Caco-2 (cell line): ENCODE data around the gene PKP3. TPM values are rescaled to one million over a fixed set of nuclear protein-coding genes. Genes with fewer than 3 reads are reported as not detected.
A peak's percentile ranks its signal among the peaks of the same experiment; 100 is the strongest.

Source experiments
- BruUV-seq: library from RNA; stranded (reverse); fragments of 400-500 nt; replicated peaks from 2 replicates; lab custom pipeline; 2021; lab: Mats Ljungman, UMichigan
- CTCF ChIA-PET: fragments of 300-600 bp; sonication (Branson Sonifier 250); formaldehyde crosslinking; loops from one replicate; lab custom pipeline; 2022; ENCODE audit warnings: antibody characterized with exemption; lab: Charles Lee
- POLR2A ChIA-PET: fragments of 300-600 bp; sonication (Branson Sonifier 250); formaldehyde crosslinking; loops from one replicate; lab custom pipeline; 2022; ENCODE audit warnings: antibody characterized with exemption; lab: Charles Lee
- DNase-seq, 2 experiments: peaks; one replicate each; pipeline versions ENCODE4 v3.0.0 to v3.0.0-alpha.2; 2020 to 2022
- H3K27me3 ChIP-seq: replicated peaks from 2 replicates; pipeline ENCODE4 v1.6.0; 2011; ENCODE audit warnings: low read length; ENCODE audit not compliant: control insufficient read depth, insufficient read depth
- H3K36me3 ChIP-seq: 2 replicates; pipeline ENCODE4 v1.5.1; 2011; ENCODE audit warnings: low read length; ENCODE audit not compliant: control insufficient read depth, insufficient read depth
- H3K4me1 ChIP-seq: fragments of 250-450 bp; sonication (Bioruptor Pico); 2 replicates; pipeline ENCODE4 v1.5.1; 2020; ENCODE audit warnings: mild to moderate bottlenecking
- H3K4me3 ChIP-seq: 2 replicates; pipeline ENCODE4 v1.5.1; 2011; ENCODE audit warnings: low read depth, mild to moderate bottlenecking, control low read depth, low read length
- H3K9me3 ChIP-seq: fragments of 250-450 bp; sonication (Bioruptor Pico); 2 replicates; pipeline ENCODE4 v1.5.1; 2020; ENCODE audit warnings: mild to moderate bottlenecking, moderate library complexity
- H3K27ac Mint-ChIP-seq: one replicate; pipeline ENCODE4 v1.8.0; 2022; ENCODE audit warnings: mixed read lengths; ENCODE audit not compliant: unreplicated experiment
- H3K27me3 Mint-ChIP-seq: one replicate; pipeline ENCODE4 v1.8.0; 2022; ENCODE audit warnings: mixed read lengths; ENCODE audit not compliant: insufficient read depth, unreplicated experiment
- H3K36me3 Mint-ChIP-seq: one replicate; pipeline ENCODE4 v1.8.0; 2022; ENCODE audit warnings: mild to moderate bottlenecking, mixed read lengths; ENCODE audit not compliant: insufficient read depth, unreplicated experiment
- H3K4me1 Mint-ChIP-seq: one replicate; pipeline ENCODE4 v1.8.0; 2022; ENCODE audit warnings: low read depth, mixed read lengths; ENCODE audit not compliant: unreplicated experiment
- H3K4me3 Mint-ChIP-seq: one replicate; pipeline ENCODE4 v1.8.0; 2022; ENCODE audit warnings: mild to moderate bottlenecking, moderate library complexity, mixed read lengths; ENCODE audit not compliant: unreplicated experiment
- H3K9me3 Mint-ChIP-seq: one replicate; pipeline ENCODE4 v1.8.0; 2022; ENCODE audit warnings: mixed read lengths; ENCODE audit not compliant: unreplicated experiment
- intact Hi-C: fragments of 100-400 bp; cut with micrococcal nuclease; formaldehyde crosslinking; loops from one replicate; pipeline ENCODE4 v1.10.0; 2022; ENCODE audit not compliant: unreplicated experiment
- total RNA-seq: library from RNA; stranded (reverse); gene quantifications from 2 replicates; pipeline ENCODE4 v1.2.3, GENCODE V29; 2022
- TF ChIP-seq, protein P1 (sequence below), 2 experiments: fragments of 200-600 bp in 1 of 2; IDR thresholded peaks; 1 replicate in 1 of 2; 2 replicates in 1 of 2; pipeline versions ENCODE4 v1.5.1 to v1.8.0; 2011 to 2022; ENCODE audit warnings: antibody characterized with exemption in 1 of 2, control low read depth in 1 of 2, inconsistent platforms in 1 of 2, low read depth in 1 of 2, low read length in 1 of 2, mild to moderate bottlenecking in 1 of 2, moderate library complexity in 1 of 2; ENCODE audit not compliant: insufficient read depth in 1 of 2, severe bottlenecking in 1 of 2, unreplicated experiment in 1 of 2

Gene PKP3
- total RNA-seq, 1 experiment from 2014 or later, result 149 TPM

DNA sequence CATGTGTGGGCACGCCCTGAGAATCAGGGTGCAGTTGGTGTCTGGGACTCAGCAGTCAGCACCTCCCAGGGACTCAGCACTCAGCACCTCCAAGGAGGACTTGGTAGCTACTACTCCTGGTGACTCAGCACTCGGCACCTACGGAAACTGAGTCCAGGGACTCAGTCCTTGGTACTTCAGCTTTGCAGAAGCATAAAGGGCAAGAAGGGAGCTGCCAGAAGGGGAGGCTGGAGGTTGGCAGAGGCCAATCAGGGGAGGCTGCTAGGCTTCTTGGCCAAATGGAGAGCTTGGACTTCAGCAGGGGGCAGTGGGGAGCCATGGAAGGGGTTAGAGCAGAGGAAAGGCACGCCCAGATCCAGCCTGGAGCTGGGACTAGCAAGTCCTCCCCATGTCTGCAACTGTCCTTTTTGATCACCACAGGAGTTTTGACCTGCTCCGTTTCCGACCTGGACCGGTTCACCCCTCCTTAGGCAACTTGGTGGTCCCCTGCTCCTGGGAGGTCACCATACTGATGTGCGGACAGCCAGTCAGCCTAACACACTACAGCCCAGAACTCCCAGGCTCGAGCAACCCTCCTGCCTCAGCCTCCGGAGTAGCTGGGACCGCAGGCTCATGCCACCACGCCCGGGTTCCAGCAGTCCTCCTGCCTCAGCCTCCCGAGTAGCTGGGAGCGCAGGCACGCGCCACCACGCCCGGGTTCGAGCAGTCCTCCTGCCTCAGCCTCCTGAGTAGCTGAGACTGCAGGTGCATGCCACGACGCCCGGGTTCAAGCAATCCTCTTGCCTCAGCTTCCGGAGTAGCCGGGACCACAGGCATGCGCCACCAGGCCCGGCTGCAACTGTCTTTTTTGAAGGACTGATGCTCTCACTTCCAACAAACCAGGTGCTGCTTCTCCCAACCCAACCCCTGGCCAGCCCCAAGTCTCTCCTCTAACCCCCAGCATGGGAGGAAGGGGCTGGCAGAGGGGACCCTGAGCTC, 46.3 kb downstream of the PKP3 start:
- H3K27me3 Mint-ChIP-seq, result no peaks in the 10 kb centered on the region
- peak overlapping the region; percentile 67 for H3K4me3 Mint-ChIP-seq
- TF ChIP-seq, protein P1, sequence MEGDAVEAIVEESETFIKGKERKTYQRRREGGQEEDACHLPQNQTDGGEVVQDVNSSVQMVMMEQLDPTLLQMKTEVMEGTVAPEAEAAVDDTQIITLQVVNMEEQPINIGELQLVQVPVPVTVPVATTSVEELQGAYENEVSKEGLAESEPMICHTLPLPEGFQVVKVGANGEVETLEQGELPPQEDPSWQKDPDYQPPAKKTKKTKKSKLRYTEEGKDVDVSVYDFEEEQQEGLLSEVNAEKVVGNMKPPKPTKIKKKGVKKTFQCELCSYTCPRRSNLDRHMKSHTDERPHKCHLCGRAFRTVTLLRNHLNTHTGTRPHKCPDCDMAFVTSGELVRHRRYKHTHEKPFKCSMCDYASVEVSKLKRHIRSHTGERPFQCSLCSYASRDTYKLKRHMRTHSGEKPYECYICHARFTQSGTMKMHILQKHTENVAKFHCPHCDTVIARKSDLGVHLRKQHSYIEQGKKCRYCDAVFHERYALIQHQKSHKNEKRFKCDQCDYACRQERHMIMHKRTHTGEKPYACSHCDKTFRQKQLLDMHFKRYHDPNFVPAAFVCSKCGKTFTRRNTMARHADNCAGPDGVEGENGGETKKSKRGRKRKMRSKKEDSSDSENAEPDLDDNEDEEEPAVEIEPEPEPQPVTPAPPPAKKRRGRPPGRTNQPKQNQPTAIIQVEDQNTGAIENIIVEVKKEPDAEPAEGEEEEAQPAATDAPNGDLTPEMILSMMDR (IDR thresholded peaks at IDR 0.05; ENCODE audit: insufficient read depth in 1 of 2, low read depth in 1 of 2, low read length in 1 of 2, severe bottlenecking in 1 of 2, unreplicated experiment in 1 of 2), result peak in 1 of 2 experiments; percentile 5
- Histone ChIP-seq H3K27me3 (no peaks in the 10 kb centered on the region), H3K4me3 (peak overlapping the region; percentile 74), H3K4me1 (peaks cover 18% of the 10 kb centered on the region), H3K36me3 (peaks cover 4% of the 10 kb centered on the region), H3K9me3 (peaks cover 11% of the 10 kb centered on the region)
- TSS peak; percentile 39 for BruUV-seq
- ChIA-PET POLR2A (no interaction called here), CTCF (interaction anchor here (0.7 to 2.4 kb wide), 2 partner anchors 8 to 24 kb away, joined by 3 to 6 read pairs; no protein-coding TSS in a partner anchor)
- no peaks in the 10 kb centered on the region for H3K9me3 Mint-ChIP-seq
- no peak overlapping the region for H3K27ac Mint-ChIP-seq
- DNase-seq, result no peak
- intact Hi-C loops, result loop anchor here (10.0 kb wide), 2 partner anchors 46 to 76 kb away; partner anchors contain the start of genes B4GALNT4 and PKP3
- peaks cover 12% of the 10 kb centered on the region for H3K4me1 Mint-ChIP-seq
- peaks cover 14% of the 10 kb centered on the region for H3K36me3 Mint-ChIP-seq

DNA sequence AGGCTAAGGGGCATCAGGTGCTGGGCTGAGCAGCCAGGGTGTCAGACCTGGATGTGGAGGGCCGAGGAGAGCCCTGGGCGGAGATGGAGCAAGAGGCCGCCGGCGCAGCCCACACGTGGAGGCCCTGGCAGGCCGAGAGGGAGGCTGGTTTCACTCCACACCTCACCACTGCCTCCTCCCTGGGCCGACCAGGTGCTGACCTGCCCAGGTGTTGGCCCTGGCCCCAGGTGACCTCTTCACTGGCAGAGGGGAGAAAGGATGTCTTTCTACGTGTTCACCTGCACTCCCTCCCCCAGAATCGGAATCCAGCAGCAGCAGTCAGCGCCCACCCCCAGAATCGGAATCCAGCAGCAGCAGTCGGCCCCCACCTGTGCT, 47.0 kb downstream of the PKP3 start:
- BruUV-seq, result no TSS peak
- H3K4me3 ChIP-seq, result peak overlapping the region; percentile 74
- Mint-ChIP-seq H3K27ac (no peak overlapping the region), H3K27me3 (no peaks in the 10 kb centered on the region), H3K4me1 (peaks cover 19% of the 10 kb centered on the region), H3K9me3 (no peaks in the 10 kb centered on the region), H3K36me3 (peaks cover 14% of the 10 kb centered on the region), H3K4me3 (peak overlapping the region; percentile 67)
- TF ChIP-seq, protein P1 (IDR thresholded peaks at IDR 0.05; ENCODE audit: insufficient read depth in 1 of 2, low read depth in 1 of 2, low read length in 1 of 2, severe bottlenecking in 1 of 2, unreplicated experiment in 1 of 2), result no peak
- no peak for DNase-seq
- intact Hi-C loops, result loop anchor here (10.0 kb wide), 2 partner anchors 46 to 76 kb away; partner anchors contain the start of genes B4GALNT4 and PKP3
- H3K4me1 ChIP-seq, result peaks cover 24% of the 10 kb centered on the region
- peaks cover 11% of the 10 kb centered on the region for H3K9me3 ChIP-seq
- ChIA-PET CTCF (interaction anchor here (0.7 to 2.4 kb wide), 3 partner anchors 24 to 191 kb away, joined by 3 to 6 read pairs (median 3); no protein-coding TSS in a partner anchor), POLR2A (no interaction called here)
- no peaks in the 10 kb centered on the region for H3K27me3 ChIP-seq
- H3K36me3 ChIP-seq, result peaks cover 4% of the 10 kb centered on the region
